Lower lobe of right lung (tissue), 2 donors: ENCODE data around the gene TPR. TPM values are rescaled to one million over a fixed set of nuclear protein-coding genes. Genes with fewer than 3 reads are reported as not detected.

Experiments used
- ATAC-seq, 2 donors: fragments of 200-7000 bp; cut with Tn5 transposase; one replicate each; pipeline ENCODE4 v1.9.1; 2020 to 2022; ENCODE audit warnings: mild to moderate bottlenecking in 2 of 2, moderate library complexity in 2 of 2
- DNase-seq: peaks from one replicate; pipeline ENCODE4 v3.0.0-alpha.2; 2020
- H3K27ac ChIP-seq: fragments of 200-600 bp; one replicate; pipeline ENCODE4 v1.8.0; 2022
- H3K27me3 ChIP-seq: fragments of 200-600 bp; one replicate; pipeline ENCODE4 v1.8.0; 2022; ENCODE audit warnings: low read depth
- H3K36me3 ChIP-seq: fragments of 200-600 bp; one replicate; pipeline ENCODE4 v1.8.0; 2022; ENCODE audit warnings: mild to moderate bottlenecking
- H3K4me1 ChIP-seq: fragments of 200-600 bp; one replicate; pipeline ENCODE4 v1.8.0; 2022
- H3K4me3 ChIP-seq: fragments of 200-600 bp; one replicate; pipeline ENCODE4 v1.8.0; 2022; ENCODE audit warnings: mild to moderate bottlenecking
- H3K9me3 ChIP-seq: fragments of 200-600 bp; one replicate; pipeline ENCODE4 v1.8.0; 2022
- intact Hi-C: fragments of 100-400 bp; cut with DNase I; formaldehyde crosslinking; loops from one replicate; pipeline ENCODE4 v1.11.0; 2022
- total RNA-seq: library from RNA; stranded (reverse); fragmentation: NEBNext Ultra II Directional; extraction: Animal tissue kit (Norgen Biotek cat#: 25700); gene quantifications from one replicate; pipeline ENCODE4 v1.2.1, GENCODE V29; 2021
- TF ChIP-seq, protein P1 (sequence below): fragments of 200-600 bp; IDR thresholded peaks from one replicate; pipeline ENCODE4 v1.8.0; 2022; ENCODE audit warnings: antibody characterized with exemption, mild to moderate bottlenecking
- donor health status: DM: no; HTN: yes; CAD: no; lungs with severe emphysema.

TPR gene
- total RNA-seq, 1 donor from 2014 or later, result 79.2 TPM

- no peak overlapping the region for H3K27ac ChIP-seq
- no peaks in the 10 kb centered on the region for H3K9me3 ChIP-seq
- TF ChIP-seq, protein P1, sequence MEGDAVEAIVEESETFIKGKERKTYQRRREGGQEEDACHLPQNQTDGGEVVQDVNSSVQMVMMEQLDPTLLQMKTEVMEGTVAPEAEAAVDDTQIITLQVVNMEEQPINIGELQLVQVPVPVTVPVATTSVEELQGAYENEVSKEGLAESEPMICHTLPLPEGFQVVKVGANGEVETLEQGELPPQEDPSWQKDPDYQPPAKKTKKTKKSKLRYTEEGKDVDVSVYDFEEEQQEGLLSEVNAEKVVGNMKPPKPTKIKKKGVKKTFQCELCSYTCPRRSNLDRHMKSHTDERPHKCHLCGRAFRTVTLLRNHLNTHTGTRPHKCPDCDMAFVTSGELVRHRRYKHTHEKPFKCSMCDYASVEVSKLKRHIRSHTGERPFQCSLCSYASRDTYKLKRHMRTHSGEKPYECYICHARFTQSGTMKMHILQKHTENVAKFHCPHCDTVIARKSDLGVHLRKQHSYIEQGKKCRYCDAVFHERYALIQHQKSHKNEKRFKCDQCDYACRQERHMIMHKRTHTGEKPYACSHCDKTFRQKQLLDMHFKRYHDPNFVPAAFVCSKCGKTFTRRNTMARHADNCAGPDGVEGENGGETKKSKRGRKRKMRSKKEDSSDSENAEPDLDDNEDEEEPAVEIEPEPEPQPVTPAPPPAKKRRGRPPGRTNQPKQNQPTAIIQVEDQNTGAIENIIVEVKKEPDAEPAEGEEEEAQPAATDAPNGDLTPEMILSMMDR, result no peak
- no peaks in the 10 kb centered on the region for H3K4me1 ChIP-seq
- ATAC-seq (no peak), DNase-seq (no peak)
- H3K36me3 ChIP-seq, result peaks cover 96% of the 10 kb centered on the region
- intact Hi-C loops, result no loop called here
- no peak overlapping the region for H3K4me3 ChIP-seq
- no peaks in the 10 kb centered on the region for H3K27me3 ChIP-seq
Observed at GRCh38 chr1:186323865-186324264, 51.2 kb downstream of the TPR start.

- TF ChIP-seq, protein P1, result no peak
- Histone ChIP-seq H3K9me3 (no peaks in the 10 kb centered on the region), H3K4me3 (no peak overlapping the region), H3K27ac (no peak overlapping the region), H3K27me3 (no peaks in the 10 kb centered on the region), H3K4me1 (no peaks in the 10 kb centered on the region), H3K36me3 (peaks cover 100% of the 10 kb centered on the region)
- no peak for DNase-seq
- ATAC-seq, result no peak
- intact Hi-C loops, result no loop called here
Observed at GRCh38 chr1:186315570-186315969, 59.5 kb downstream of the TPR start.

DNA sequence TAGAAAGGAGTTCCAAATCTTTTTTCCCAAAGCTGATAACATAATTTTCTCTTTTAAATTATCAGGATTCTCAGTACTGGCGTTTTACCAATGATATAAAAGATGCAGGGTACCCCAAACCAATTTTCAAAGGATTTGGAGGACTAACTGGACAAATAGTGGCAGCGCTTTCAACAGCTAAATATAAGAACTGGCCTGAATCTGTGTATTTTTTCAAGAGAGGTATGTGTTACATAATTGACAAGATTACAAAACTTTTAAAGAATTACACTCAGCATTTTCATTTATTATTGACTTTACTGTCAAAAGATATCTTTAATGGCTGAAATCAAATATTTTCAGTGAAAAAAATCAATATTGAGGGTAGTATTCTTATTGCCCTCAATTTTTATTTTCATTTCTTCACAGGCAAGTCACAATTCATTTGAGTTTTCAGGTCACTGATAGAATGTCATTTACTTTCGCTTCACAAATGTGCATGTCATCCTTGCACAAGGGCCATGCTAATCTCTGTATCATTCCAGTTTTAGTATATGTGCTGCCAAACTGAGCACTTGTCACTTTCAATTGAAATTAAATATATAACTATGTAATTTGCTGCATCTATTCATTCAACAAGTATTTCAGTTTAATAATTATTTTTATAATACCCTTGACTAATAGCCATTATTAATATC lies 63.5 kb downstream of the TPR start:
- H3K27ac ChIP-seq, result no peak overlapping the region
- H3K4me3 ChIP-seq, result no peak overlapping the region
- no peaks in the 10 kb centered on the region for H3K27me3 ChIP-seq
- no peaks in the 10 kb centered on the region for H3K4me1 ChIP-seq
- ATAC-seq (no peak), DNase-seq (no peak)
- peaks cover 65% of the 10 kb centered on the region for H3K36me3 ChIP-seq
- H3K9me3 ChIP-seq, result no peaks in the 10 kb centered on the region
- intact Hi-C loops, result no loop called here
- TF ChIP-seq, protein P1, result no peak

GRCh38 chr1:186310307-186310706 lies 64.7 kb downstream of the TPR start:
- Histone ChIP-seq H3K9me3 (no peaks in the 10 kb centered on the region), H3K36me3 (peaks cover 53% of the 10 kb centered on the region), H3K27ac (no peak overlapping the region), H3K4me3 (no peak overlapping the region), H3K4me1 (no peaks in the 10 kb centered on the region), H3K27me3 (no peaks in the 10 kb centered on the region)
- DNase-seq (no peak), ATAC-seq (no peak)
- TF ChIP-seq, protein P1, result no peak
- intact Hi-C loops, result no loop called here

DNA sequence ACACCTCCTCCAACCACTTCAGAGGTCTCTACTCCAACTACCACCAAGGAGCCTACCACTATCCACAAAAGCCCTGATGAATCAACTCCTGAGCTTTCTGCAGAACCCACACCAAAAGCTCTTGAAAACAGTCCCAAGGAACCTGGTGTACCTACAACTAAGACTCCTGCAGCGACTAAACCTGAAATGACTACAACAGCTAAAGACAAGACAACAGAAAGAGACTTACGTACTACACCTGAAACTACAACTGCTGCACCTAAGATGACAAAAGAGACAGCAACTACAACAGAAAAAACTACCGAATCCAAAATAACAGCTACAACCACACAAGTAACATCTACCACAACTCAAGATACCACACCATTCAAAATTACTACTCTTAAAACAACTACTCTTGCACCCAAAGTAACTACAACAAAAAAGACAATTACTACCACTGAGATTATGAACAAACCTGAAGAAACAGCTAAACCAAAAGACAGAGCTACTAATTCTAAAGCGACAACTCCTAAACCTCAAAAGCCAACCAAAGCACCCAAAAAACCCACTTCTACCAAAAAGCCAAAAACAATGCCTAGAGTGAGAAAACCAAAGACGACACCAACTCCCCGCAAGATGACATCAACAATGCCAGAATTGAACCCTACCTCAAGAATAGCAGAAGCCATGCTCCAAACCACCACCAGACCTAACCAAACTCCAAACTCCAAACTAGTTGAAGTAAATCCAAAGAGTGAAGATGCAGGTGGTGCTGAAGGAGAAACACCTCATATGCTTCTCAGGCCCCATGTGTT lies 66.6 kb downstream of the TPR start:
- TF ChIP-seq, protein P1, result no peak
- intact Hi-C loops, result no loop called here
- no peak for ATAC-seq

More for the DNA sequence above, 66.6 kb downstream of the TPR start:
- no peaks in the 10 kb centered on the region for H3K4me1 ChIP-seq
- DNase-seq, result no peak
- H3K27me3 ChIP-seq, result no peaks in the 10 kb centered on the region
- peaks cover 35% of the 10 kb centered on the region for H3K36me3 ChIP-seq
- no peaks in the 10 kb centered on the region for H3K9me3 ChIP-seq
- no peak overlapping the region for H3K27ac ChIP-seq
- H3K4me3 ChIP-seq, result no peak overlapping the region
